H7 (cell line): ENCODE results near the gene CYS1. TPM values are rescaled to one million over a fixed set of nuclear protein-coding genes. Genes with fewer than 3 reads are reported as not detected.

Experiments
- DNase-seq: peaks from one replicate; pipeline ENCODE4 v3.0.0; 2012
- H3K27me3 ChIP-seq: 2 replicates; pipeline ENCODE4 v1.6.0; 2011; ENCODE audit warnings: mild to moderate bottlenecking, low read length; ENCODE audit not compliant: control insufficient read depth, insufficient read depth
- H3K36me3 ChIP-seq: replicated peaks from 2 replicates; pipeline ENCODE4 v1.5.1; 2011; ENCODE audit warnings: low read length; ENCODE audit not compliant: control insufficient read depth, insufficient read depth
- H3K4me3 ChIP-seq: 2 replicates; pipeline ENCODE4 v1.5.1; 2011; ENCODE audit warnings: low read depth, mild to moderate bottlenecking, control low read depth, low read length, moderate library complexity; ENCODE audit not compliant: insufficient read depth
- total RNA-seq: library from RNA; depleted of rRNA; stranded (reverse); fragments of >200 nt; shearing (Covaris generic); gene quantifications from 2 replicates; pipeline ENCODE4 v1.2.3, GENCODE V29; 2014

The CYS1 gene
- total RNA-seq, 1 experiment from 2014 or later: 0.24 TPM

- H3K4me3 ChIP-seq: no peak overlapping the region
- H3K36me3 ChIP-seq: no peaks in the 10 kb centered on the region
- no peak for DNase-seq
- no peaks in the 10 kb centered on the region for H3K27me3 ChIP-seq
Measured at GRCh38 chr2:10029875-10030223, 50.4 kb downstream of the CYS1 start.

GRCh38 chr2:10028988-10029874 lies 51.0 kb downstream of the CYS1 start:
- Histone ChIP-seq H3K27me3 (no peaks in the 10 kb centered on the region), H3K36me3 (no peaks in the 10 kb centered on the region), H3K4me3 (no peak overlapping the region)
- peak; percentile 82 for DNase-seq

- Histone ChIP-seq H3K36me3 (no peaks in the 10 kb centered on the region), H3K4me3 (no peak overlapping the region), H3K27me3 (no peaks in the 10 kb centered on the region)
- DNase-seq: peak; percentile 69
Measured at GRCh38 chr2:10028407-10028987, 51.7 kb downstream of the CYS1 start.

GRCh38 chr2:10027660-10028330 lies 52.4 kb downstream of the CYS1 start:
- Histone ChIP-seq H3K36me3 (no peaks in the 10 kb centered on the region), H3K4me3 (no peak overlapping the region), H3K27me3 (no peaks in the 10 kb centered on the region)
- no peak for DNase-seq

- no peak overlapping the region for H3K4me3 ChIP-seq
- H3K27me3 ChIP-seq: no peaks in the 10 kb centered on the region
- no peak for DNase-seq
- H3K36me3 ChIP-seq: no peaks in the 10 kb centered on the region
Measured at GRCh38 chr2:10026940-10027569, 53.2 kb downstream of the CYS1 start.

- no peaks in the 10 kb centered on the region for H3K36me3 ChIP-seq
- no peak overlapping the region for H3K4me3 ChIP-seq
- H3K27me3 ChIP-seq: no peaks in the 10 kb centered on the region
- DNase-seq: peak; percentile 40
Measured at GRCh38 chr2:10022966-10023662, 57.1 kb downstream of the CYS1 start.

GRCh38 chr2:10022445-10022844 lies 57.8 kb downstream of the CYS1 start:
- H3K27me3 ChIP-seq: no peaks in the 10 kb centered on the region
- DNase-seq: no peak
- H3K36me3 ChIP-seq: no peaks in the 10 kb centered on the region
- no peak overlapping the region for H3K4me3 ChIP-seq

- peak; percentile 37 for DNase-seq
- Histone ChIP-seq H3K36me3 (no peaks in the 10 kb centered on the region), H3K27me3 (no peaks in the 10 kb centered on the region), H3K4me3 (no peak overlapping the region)
Measured at GRCh38 chr2:10022041-10022421, 58.2 kb downstream of the CYS1 start.

GRCh38 chr2:10019602-10020400 lies 60.4 kb downstream of the CYS1 start:
- peak; percentile 79 for DNase-seq
- no peaks in the 10 kb centered on the region for H3K36me3 ChIP-seq
- H3K27me3 ChIP-seq: no peaks in the 10 kb centered on the region
- no peak overlapping the region for H3K4me3 ChIP-seq

GRCh38 chr2:10019174-10019573 lies 61.0 kb downstream of the CYS1 start:
- DNase-seq: no peak
- Histone ChIP-seq H3K4me3 (no peak overlapping the region), H3K36me3 (no peaks in the 10 kb centered on the region), H3K27me3 (no peaks in the 10 kb centered on the region)

GRCh38 chr2:10017313-10017941 lies 62.8 kb downstream of the CYS1 start:
- no peak overlapping the region for H3K4me3 ChIP-seq
- H3K27me3 ChIP-seq: no peaks in the 10 kb centered on the region
- no peak for DNase-seq
- H3K36me3 ChIP-seq: no peaks in the 10 kb centered on the region

- no peak for DNase-seq
- no peak overlapping the region for H3K4me3 ChIP-seq
- no peaks in the 10 kb centered on the region for H3K27me3 ChIP-seq
- no peaks in the 10 kb centered on the region for H3K36me3 ChIP-seq
Measured at GRCh38 chr2:10016802-10017258, 63.4 kb downstream of the CYS1 start.
